CD4-positive, alpha-beta T cell treated with Interleukin-1 beta for 1 hour (primary cell): Measurements from ENCODE around the gene GRIFIN.

Source experiments
- DNase-seq, 2 donors: peaks; one replicate each; pipeline ENCODE4 v3.0.0-alpha.2; 2020 to 2022

Gene GRIFIN

GRCh38 chr7:2512179-2512661 is 36.0 kb upstream of the GRIFIN start:
- DNase-seq: peak in 1 of 2 donors; percentile 55

GRCh38 chr7:2511769-2512168 is 35.6 kb upstream of the GRIFIN start:
- DNase-seq: no peak

GRCh38 chr7:2510909-2511768 is 34.9 kb upstream of the GRIFIN start:
- peak; percentile 61 to 87 for DNase-seq

- DNase-seq: no peak
Observed at GRCh38 chr7:2510130-2510776, 34.1 kb upstream of the GRIFIN start.

- no peak for DNase-seq
Observed at GRCh38 chr7:2509298-2509906, 33.2 kb upstream of the GRIFIN start.

- peak; percentile 82 to 83 for DNase-seq
Observed at GRCh38 chr7:2508327-2509215, 32.4 kb upstream of the GRIFIN start.

GRCh38 chr7:2507917-2508306 is 31.7 kb upstream of the GRIFIN start:
- DNase-seq: no peak

- DNase-seq: no peak
Observed at GRCh38 chr7:2507208-2507916, 31.2 kb upstream of the GRIFIN start.

- no peak for DNase-seq
Observed at GRCh38 chr7:2505401-2505800, 29.2 kb upstream of the GRIFIN start.

- DNase-seq: no peak
Observed at GRCh38 chr7:2504889-2505375, 28.7 kb upstream of the GRIFIN start.

- DNase-seq: no peak
Observed at GRCh38 chr7:2504128-2504888, 28.1 kb upstream of the GRIFIN start.

GRCh38 chr7:2503056-2503941 is 27.1 kb upstream of the GRIFIN start:
- no peak for DNase-seq

- DNase-seq: no peak
Observed at GRCh38 chr7:2502647-2502966, 26.4 kb upstream of the GRIFIN start.

GRCh38 chr7:2501947-2502646 is 25.9 kb upstream of the GRIFIN start:
- DNase-seq: no peak

- no peak for DNase-seq
Observed at GRCh38 chr7:2500701-2501100, 24.5 kb upstream of the GRIFIN start.

GRCh38 chr7:2499719-2500430 is 23.7 kb upstream of the GRIFIN start:
- DNase-seq: no peak

- DNase-seq: no peak
Observed at GRCh38 chr7:2499181-2499580, 23.0 kb upstream of the GRIFIN start.

- no peak for DNase-seq
Observed at GRCh38 chr7:2498708-2499107, 22.5 kb upstream of the GRIFIN start.
